ENCODE measurements around the gene RUFY3. TPM values are rescaled to one million over a fixed set of nuclear protein-coding genes. Genes with fewer than 3 reads are reported as not detected.
"Not testable (repeated sequence)": the region's sequence is repeated elsewhere in the genome, so short reads cannot be mapped to it uniquely, and the experiment has no call there.

The RUFY3 gene, protein sequence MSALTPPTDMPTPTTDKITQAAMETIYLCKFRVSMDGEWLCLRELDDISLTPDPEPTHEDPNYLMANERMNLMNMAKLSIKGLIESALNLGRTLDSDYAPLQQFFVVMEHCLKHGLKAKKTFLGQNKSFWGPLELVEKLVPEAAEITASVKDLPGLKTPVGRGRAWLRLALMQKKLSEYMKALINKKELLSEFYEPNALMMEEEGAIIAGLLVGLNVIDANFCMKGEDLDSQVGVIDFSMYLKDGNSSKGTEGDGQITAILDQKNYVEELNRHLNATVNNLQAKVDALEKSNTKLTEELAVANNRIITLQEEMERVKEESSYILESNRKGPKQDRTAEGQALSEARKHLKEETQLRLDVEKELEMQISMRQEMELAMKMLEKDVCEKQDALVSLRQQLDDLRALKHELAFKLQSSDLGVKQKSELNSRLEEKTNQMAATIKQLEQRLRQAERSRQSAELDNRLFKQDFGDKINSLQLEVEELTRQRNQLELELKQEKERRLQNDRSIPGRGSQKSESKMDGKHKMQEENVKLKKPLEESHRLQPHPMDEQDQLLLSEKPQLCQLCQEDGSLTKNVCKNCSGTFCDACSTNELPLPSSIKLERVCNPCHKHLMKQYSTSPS
- 28.9 and 36.4 TPM in 2 replicates for total RNA-seq (2014; rRNA removed)
- 11.5 TPM for polyA plus RNA-seq (2012)

DNA sequence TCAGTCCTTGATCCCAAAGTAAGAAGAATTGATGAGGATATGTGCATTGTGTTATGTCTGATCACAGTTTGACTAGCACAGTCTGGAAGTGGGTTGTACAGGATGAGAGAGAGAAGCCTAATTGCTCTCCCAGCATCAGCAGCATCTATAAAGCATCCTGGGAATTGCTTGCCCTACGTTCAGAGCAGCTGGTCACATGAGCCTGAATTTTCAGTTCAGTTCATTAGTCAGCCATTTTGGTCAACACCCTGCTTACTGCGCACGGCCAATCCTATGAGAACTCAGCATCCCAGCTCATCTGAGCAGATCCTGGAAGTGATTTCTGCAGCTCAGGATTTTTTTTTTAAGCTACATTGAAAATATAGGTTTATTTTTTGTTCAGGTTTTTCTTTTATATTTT is at the start of gene RUFY3:
RUFY3 (plus strand) TSS at position 218 of the 400 bp plus-strand sequence. CDS start 610 bp downstream, outside the sequence.
- peak; percentile 97 for DNase-seq (ENCODE audit: low read depth)

DNA sequence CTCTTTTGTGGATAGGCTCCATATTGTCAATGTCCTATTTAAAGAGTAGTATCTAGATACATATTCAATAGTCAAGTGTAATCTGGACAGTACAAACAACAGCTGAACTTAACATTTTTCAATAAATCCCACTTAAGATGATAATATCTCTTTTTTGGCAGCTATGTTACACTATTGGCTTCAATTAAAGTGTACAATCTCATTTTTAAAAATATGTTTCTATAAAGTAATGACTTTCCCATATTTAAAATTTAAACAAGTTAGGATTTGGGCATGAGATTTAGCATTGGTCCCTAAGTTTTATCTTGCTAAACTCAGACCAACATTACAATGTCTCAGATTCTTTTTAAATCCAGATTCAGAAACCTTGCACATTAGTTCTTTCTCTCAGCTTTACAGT is 47.6 kb upstream of the RUFY3 start:
- no peak for DNase-seq (ENCODE audit: low read depth)

DNA sequence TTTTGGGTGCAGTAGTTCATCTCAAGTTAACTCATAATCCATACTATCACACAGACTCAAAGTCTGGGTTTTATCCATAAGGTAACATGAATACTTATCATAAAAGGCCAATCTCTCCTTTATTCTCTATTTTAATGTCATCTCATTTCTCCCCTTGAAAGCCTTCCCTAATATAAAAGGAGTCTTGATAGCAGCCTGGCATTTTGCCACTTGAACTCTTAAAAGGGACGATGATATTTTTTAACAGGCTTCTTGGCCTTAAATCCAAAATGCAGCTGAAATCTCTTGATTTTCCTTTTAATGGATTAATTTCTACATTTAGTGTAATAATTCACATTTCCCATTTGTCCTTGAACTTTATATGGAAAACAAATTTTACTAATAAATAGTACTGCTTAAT is 47.0 kb upstream of the RUFY3 start:
- no peak for DNase-seq (ENCODE audit: low read depth)

DNA sequence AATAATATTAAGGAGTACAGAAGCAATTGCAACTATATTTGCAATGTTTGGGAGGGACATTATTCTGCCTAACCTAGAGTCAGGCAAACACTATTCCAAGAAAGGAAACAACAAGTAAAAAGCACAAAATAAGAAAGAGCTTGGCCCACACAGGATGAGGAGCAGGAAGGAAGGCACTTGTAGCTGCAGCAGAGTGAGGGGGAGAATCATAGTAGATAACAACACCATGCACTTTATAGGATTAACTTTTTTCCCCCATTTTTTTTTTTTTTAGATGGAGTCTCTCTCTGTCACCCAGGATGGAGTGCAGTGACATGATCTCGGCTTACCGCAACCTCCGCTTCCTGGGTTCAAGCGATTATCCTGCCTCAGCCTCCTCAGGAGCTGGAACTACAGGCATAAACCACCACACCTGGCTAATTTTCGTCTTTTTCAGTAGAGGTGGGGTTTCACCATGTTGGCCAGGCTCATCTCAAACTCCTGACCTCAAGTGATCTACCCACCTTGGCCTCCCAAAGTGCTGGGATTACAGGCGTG is 45.1 kb upstream of the RUFY3 start:
- no peak for DNase-seq (ENCODE audit: low read depth)

DNA sequence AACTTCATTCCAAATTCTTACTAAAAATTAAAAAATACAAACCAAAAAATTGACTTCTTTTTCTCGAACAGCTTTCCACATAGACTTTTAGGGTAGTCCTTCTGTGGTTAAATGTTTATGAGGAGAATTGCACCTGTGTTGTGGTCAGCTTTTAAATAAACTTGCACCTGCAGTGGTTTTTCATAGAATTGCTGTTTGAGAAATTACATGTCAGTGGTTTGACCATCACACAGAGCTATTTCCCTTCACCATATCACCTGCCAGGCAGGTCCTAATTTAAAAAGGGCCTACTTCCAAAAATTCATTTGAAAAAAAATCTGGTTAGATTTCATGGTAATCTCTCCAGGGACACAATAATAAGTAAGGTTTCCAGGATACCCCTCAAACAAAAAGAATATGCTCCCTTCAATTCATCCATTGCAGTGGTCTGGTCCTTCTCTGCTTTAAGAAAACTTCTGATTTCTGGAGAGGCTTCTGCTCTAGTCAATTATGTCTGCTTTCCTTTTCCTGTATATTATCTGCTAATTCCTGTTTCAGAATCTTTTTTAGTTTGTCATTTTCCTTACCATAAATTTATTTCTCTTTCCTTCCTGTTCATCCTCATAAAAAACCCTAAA is 43.3 kb upstream of the RUFY3 start:
- no peak for DNase-seq (ENCODE audit: low read depth)

DNA sequence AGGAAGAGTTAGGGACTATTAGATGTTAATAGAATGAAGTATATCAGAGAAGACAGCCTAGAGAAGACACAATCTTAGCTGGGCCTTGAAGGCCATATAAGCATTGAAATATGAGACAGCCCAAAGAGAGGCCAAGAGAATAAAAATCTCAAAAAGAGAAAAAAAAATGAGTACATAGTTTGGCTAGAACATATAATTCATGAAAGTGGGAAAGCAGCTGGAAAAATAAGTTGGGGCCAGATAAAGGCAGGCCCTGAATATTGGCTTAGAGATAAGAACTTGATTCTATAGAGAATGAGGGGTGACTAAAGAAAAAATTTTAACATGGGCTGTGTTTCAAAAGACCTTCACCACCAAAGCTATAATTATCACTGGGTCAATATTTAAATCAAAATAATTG is 40.8 kb upstream of the RUFY3 start:
- no peak for DNase-seq (ENCODE audit: low read depth)

DNA sequence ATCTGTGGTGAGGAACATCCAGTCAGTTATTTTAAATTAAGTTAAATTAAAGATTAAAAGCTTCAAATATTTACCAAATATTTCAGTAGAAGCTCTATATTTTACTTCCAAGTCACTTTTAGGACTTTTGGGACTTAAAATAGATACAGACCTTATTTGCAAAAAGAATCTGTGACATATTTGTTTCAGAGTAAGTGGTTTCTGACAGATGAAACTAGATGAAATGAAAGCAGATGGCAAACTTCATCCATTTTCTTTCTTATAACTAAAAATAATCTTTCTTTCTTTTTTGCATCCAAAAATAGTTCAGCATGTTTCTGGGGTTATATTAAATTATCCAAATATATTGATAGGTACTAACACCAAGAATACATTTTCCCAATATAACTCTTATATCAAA is 40.1 kb upstream of the RUFY3 start:
- no peak for DNase-seq (ENCODE audit: low read depth)

DNA sequence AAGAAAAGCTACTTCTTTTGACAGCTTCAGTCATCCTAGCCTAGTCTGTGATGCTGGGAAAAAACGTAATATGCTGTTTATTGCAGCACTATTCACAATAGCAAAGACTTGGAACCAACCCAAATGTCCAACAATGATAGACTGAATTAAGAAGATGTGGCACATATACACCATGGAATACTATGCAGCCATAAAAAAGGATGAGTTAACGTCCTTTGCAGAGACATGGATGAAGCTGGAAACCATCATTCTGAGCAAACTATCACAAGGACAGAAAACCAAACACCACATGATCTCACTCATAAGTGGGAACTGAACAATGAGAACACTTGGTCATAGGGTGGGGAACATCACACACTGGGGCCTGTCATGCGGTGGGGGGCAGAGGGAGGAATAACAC is 39.6 kb upstream of the RUFY3 start:
- DNase-seq (ENCODE audit: low read depth) = not testable (repeated sequence)

DNA sequence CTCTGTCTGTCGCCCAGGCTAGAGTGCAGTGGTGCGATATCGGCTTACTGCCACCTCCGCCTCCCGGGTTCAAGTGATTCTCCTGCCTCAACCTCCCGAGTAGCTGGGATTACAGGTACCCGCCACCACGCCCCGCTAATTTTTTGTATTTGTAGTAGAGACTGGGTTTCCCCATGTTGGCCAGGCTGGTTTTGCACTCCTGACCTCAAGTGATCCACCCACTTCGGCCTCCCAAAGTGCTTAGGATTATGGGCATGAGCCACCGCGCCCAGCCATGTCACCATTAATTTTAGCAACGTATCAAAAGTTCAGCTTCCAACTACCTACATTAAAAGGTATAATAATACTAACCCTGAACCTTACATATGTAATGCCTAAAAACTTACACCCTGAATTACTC is 34.4 kb upstream of the RUFY3 start:
- DNase-seq (ENCODE audit: low read depth) = no peak

DNA sequence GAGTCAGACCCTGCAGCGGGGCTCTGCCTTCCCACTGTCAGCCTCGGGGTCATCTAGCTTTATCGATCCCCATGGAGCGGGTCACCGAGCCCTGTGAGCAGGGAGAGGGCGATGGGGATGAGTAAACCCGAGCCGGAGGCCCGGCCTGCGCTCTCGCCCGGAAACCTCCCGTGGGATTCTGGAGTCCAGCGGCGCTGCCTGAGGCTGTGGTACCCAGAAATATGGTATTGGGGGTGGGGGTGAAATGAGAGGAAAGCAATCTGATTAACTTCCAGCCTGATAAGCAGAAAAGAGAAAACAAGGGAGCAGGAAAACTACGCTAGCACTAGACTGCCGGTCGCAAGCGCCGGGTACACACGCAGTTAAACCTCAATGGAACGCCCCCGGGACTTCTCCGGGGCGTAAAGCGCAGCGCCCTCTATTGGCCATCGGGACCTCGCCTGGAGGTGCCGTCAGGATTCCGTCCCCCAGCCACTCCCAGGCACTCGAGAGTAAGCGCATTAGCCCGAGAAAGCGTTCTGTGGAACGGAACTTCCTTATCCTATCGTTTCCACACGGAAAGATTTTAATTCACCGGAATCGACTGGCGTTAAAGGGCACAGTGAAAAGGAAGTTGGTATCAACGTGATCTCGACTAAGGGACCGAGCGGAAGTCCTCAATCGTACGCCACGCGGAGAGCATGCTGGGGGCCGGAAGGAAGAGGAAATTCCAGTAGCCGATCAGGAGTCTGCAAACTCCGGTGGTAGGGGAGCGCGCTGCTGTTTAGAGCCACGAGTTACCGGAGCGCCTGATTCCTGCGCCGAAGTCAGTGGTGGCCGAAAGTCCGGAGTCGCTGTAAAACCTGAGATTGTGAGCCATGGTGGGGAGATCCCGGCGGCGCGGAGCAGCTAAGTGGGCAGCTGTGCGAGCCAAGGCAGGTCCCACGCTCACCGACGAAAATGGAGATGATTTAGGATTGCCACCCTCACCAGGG is 33.7 kb upstream of the RUFY3 start, which contains the start of gene UTP3:
UTP3 (plus strand) TSS at position 712 of the 974 bp plus-strand sequence; CDS start at position 858, 146 bp downstream.
- peak; percentile 99 for DNase-seq (ENCODE audit: low read depth)

DNA sequence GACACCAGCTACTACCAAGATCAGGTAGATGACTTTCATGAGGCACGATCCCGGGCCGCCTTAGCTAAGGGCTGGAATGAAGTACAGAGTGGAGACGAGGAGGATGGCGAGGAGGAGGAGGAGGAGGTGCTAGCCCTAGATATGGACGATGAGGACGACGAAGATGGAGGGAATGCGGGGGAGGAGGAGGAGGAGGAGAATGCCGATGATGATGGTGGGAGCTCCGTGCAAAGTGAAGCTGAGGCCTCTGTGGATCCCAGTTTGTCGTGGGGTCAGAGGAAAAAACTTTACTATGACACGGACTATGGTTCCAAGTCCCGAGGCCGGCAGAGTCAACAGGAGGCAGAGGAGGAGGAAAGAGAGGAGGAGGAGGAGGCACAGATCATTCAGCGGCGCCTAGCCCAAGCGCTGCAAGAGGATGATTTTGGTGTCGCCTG is 33.0 kb upstream of the RUFY3 start:
- no peak for DNase-seq (ENCODE audit: low read depth)

DNA sequence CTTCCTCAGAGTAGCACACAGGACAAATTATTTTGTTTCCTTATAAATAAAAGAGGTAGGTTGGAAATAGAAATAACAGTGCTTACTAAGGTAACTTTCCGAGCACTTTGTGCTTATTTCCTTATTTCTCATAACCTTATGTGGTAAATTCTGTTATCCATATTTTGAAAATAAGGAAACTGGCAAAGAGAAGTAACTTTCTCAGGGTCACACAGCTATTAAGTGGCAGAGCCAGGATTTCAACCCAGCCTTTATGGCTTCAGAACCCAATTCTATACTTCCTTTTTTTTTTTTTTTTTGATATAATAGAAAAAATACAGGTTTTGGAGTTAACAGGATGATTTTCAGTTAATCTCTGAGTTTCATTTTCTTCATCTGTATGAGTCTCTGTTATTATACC is 30.1 kb upstream of the RUFY3 start:
- DNase-seq (ENCODE audit: low read depth) = no peak

DNA sequence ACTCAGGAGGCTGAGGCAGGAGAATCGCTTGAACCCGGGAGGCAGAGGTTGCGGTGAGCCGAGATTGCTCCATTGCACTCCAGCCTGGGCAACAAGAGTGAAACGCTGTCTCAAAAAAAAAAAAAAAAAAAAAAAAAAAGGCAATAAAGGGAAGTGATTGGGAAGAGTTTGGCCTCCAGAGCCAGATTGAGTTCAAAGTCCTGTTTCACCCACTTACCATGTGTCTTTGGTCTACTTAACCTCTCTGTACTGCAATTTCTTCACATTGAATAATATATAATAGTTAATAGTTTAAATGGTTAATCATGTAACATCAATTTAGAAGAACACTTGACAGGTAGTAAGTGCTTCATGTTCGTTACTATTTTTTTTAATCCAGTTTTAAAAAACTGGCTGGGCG is 27.1 kb upstream of the RUFY3 start:
- not testable (repeated sequence) for DNase-seq (ENCODE audit: low read depth)

DNA sequence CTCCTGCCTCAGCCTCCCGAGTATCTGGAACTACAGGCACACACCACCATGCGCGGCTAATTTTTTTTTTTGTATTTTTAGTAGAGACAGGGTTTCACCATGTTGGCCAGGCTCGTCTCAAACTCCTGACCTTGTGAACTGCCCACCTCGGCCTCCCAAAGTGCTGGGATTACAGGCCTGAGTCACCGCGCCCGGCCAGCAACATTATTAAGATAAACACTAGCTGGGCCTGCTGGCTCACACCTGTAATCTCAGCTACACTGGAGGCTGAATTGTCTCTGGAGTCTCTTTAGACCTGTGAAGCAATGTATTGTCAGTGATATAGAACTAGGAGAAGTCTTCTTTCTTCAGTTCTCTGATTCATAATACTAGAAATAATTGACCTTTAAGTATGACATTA is 23.3 kb upstream of the RUFY3 start:
- not testable (repeated sequence) for DNase-seq (ENCODE audit: low read depth)

DNA sequence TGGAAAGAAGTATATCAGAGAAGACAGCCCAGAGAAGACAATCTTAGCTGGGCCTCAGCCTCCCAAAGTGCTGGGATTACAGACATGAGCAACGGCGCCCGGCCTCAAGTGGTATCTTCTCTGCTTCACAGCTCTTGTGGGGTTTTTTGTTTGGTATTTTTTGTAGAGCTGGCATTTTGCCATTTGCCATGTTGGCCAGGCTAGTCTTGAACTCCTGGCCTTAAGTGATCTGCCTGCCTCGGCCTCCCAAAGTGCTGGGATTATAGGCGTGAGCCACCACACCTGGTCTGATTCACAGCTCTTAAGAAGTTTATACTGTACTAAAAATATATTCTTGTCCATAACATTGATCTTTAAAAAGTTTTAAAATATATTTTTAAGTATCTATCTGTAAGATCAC is 21.1 kb upstream of the RUFY3 start:
- no peak for DNase-seq (ENCODE audit: low read depth)

DNA sequence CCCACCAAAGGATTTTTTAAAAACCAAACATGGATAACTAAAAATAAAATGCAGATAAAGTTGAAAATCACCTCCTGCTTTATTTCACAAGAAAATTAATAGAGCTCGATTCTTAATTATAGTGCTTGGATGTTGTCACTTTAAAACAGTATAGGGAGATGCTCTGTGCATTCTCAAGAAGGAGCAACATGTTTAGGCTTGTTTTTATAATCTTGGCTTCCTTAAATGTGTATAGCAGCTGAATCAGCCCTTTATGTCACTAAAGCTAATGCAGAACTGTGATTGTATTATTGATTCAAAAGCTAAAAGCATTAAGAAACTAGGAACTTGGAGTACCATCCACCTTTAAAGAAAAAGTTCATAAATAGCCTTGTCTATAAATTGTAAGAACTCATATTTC is 20.5 kb upstream of the RUFY3 start:
- DNase-seq (ENCODE audit: low read depth) = no peak

DNA sequence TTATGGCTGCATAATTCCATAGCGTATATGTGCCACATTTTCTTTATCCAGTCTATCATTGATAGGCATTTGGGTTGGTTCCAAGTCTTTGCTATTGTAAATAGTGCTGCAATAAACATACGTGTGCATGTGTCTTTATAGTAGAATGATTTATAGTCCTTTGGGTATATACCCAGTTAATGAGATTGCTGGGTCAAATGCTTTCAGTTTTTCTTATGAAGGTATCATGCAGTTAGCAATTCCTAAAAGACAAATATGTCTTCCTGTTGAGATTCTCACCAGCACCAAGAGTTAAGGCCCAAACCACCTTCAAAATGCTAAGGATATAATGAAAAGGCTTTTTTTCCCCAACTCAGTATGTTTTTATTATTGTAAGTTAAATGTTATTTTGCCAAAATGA is 19.2 kb upstream of the RUFY3 start:
- not testable (repeated sequence) for DNase-seq (ENCODE audit: low read depth)

DNA sequence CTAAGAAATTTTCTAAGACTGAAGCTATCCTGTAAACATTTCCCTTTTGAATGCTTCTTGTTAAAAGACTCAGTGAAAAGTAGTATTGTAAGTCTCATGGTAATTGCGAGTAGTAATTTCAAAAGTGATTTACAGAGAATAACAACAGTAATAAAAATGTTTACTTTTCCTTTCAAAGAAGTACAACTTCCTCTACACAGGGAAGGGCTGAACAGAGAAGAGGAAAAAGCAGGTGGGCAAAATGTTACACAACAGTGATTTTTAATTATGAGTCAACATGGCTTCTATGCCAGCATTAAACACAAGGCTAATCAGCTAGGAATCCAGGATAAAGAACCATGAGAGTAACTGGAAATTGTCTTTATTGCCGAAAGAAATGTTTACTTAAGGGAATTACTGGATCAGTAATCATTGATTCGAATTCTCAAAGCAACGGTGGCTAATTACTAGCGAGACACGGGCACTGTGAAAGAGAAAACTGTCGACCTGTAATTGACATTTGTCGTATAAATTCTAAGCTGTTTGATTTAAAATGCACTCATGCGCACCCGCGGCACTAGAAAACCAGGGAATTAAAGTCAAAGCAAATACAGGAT is 18.0 kb upstream of the RUFY3 start:
- DNase-seq (ENCODE audit: low read depth) = peak; percentile 60

DNA sequence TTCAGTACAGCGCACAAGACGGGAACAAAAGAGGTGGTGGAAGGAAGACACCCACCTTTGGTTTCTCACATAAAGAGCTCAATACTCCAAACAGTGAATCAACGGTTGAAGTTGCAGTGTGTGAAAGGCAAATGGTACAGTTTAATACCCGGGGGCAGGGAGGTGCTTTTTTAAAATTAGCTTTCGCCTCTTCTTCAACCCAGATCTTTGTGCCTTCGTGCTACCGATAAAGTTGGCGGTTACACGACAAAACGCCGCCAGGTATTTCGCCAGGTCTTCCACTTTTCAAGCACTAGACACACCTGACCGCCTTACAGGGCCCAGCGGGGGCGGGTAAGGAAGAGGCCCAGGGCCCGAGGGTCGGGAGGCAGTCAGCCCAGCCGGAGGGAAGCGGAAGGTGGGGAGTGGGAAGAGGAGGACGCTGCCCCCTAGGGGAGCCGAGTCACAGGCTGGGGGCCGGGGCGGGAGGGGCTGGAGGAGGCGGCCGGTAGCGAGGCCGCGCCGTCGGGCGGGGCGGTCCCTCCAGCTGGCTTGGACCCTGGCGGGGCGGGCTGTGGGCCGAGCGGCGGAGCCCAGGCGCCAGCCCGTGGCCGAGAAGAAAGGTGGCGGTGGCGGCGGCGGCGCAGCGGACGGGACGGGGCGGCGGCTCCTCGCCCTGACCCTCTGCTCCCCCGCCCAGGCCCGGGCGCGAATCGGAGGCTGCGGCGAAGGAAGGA is 17.4 kb upstream of the RUFY3 start:
- DNase-seq (ENCODE audit: low read depth) = peak; percentile 58

DNA sequence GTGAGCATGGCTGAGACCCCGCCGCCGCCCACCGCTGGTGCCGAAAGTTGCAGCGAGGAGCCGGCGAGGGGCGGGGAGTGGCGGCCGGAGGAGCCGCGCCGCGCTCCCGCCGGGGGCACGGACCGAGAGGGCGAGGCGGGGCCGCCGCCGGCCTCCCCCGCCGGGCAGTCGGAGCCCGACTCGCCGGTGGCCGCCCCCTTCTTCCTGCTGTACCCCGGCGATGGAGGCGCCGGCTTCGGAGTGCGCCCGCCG is 16.9 kb upstream of the RUFY3 start:
- no peak for DNase-seq (ENCODE audit: low read depth)
